K562 (cell line): ENCODE data around the gene HSD11B1L. TPM values are rescaled to one million over a fixed set of nuclear protein-coding genes. Genes with fewer than 3 reads are reported as not detected.

Source experiments
- BRCA1 ChIP-seq, 2 experiments: fragments of 450-650 bp in 1 of 2; sonication (generic) in 1 of 2; formaldehyde crosslinking in 1 of 2; IDR thresholded peaks; 2 replicates each; pipeline versions ENCODE4 v1.5.0 to v1.6.1; 2017 to 2020; ENCODE audit warnings: mild to moderate bottlenecking in 1 of 2, missing genetic modification reagents in 1 of 2
- CHD4 ChIP-seq: fragments of 200-600 bp; sonication (generic); IDR thresholded peaks from 3 replicates; pipeline ENCODE4 v1.6.1; 2012; ENCODE audit warnings: low read depth, mild to moderate bottlenecking, mixed read lengths, low read length, inconsistent platforms; ENCODE audit not compliant: insufficient read depth, insufficient replicate concordance, poor library complexity, severe bottlenecking
- DACH1 ChIP-seq: fragments of 450-650 bp; IDR thresholded peaks from 2 replicates; pipeline ENCODE4 v1.6.1; 2018; ENCODE audit not compliant: partially characterized antibody
- EHMT2 ChIP-seq: fragments of 450-650 bp; IDR thresholded peaks from 2 replicates; pipeline ENCODE4 v1.6.1; 2018; ENCODE audit warnings: antibody characterized with exemption
- MAZ ChIP-seq, 2 experiments: fragments of 450-650 bp in 1 of 2; sonication (generic) in 1 of 2; formaldehyde crosslinking; IDR thresholded peaks in 1 of 2; conservative IDR thresholded peaks in 1 of 2; 2 replicates each; pipeline versions ENCODE4 v1.4.0 to v1.5.0; 2020; ENCODE audit warnings: mild to moderate bottlenecking in 1 of 2, missing genetic modification reagents in 1 of 2
- MEF2D ChIP-seq: conservative IDR thresholded peaks from 2 replicates; pipeline ENCODE4 v1.6.1; 2016; ENCODE audit warnings: low read depth, missing genetic modification characterization, missing compliant biosample characterization
- MTA1 ChIP-seq: fragments of 450-650 bp; IDR thresholded peaks from 2 replicates; pipeline ENCODE4 v1.6.1; 2017; ENCODE audit warnings: borderline replicate concordance
- NCOA4 ChIP-seq: fragments of 450-650 bp; IDR thresholded peaks from 2 replicates; pipeline ENCODE4 v1.6.1; 2018; ENCODE audit warnings: mild to moderate bottlenecking; ENCODE audit not compliant: partially characterized antibody
- OTX1 ChIP-seq: fragments of 450-650 bp; formaldehyde crosslinking; IDR thresholded peaks from 2 replicates; pipeline ENCODE4 v1.4.0; 2022; ENCODE audit warnings: mild to moderate bottlenecking
- PRPF4 ChIP-seq: fragments of 200-400 bp; formaldehyde crosslinking; IDR thresholded peaks from one replicate; pipeline ENCODE4 v1.6.1; 2017; ENCODE audit warnings: low read length, low read depth, mild to moderate bottlenecking; ENCODE audit not compliant: insufficient read depth, poor library complexity, severe bottlenecking
- RBM17 ChIP-seq: fragments of 200-400 bp; formaldehyde crosslinking; IDR thresholded peaks from 2 replicates; pipeline ENCODE4 v1.6.1; 2017; ENCODE audit warnings: low read depth, mild to moderate bottlenecking, low read length, borderline replicate concordance
- SMARCA5 ChIP-seq: fragments of 450-650 bp; IDR thresholded peaks from 2 replicates; pipeline ENCODE4 v1.6.1; 2016
- TFAM ChIP-seq: fragments of 250-450 bp; sonication (Bioruptor Pico); conservative IDR thresholded peaks from 2 replicates; pipeline ENCODE4 v1.5.0; 2021; ENCODE audit warnings: mild to moderate bottlenecking, moderate library complexity
- U2AF1 ChIP-seq: fragments of 200-400 bp; formaldehyde crosslinking; optimal IDR thresholded peaks from 2 replicates; pipeline ENCODE3; 2017; ENCODE audit warnings: mild to moderate bottlenecking, low read depth, low read length, moderate library complexity
- ZNF224 ChIP-seq: sonication (generic); formaldehyde crosslinking; IDR thresholded peaks from 2 replicates; pipeline ENCODE4 v1.8.0; 2022; ENCODE audit warnings: mild to moderate bottlenecking, missing genetic modification reagents
- ZNF24 ChIP-seq: fragments of 450-650 bp; IDR thresholded peaks from 2 replicates; pipeline ENCODE4 v1.6.1; 2016
- ZNF395 ChIP-seq: fragments of 200-800 bp; sonication (Bioruptor generic); IDR thresholded peaks from 2 replicates; pipeline ENCODE4 v1.6.1; 2017; ENCODE audit warnings: missing genetic modification characterization, missing compliant biosample characterization
- ZNF609 ChIP-seq: sonication (generic); formaldehyde crosslinking; IDR thresholded peaks from 2 replicates; pipeline ENCODE4 v1.8.1; 2023; ENCODE audit warnings: missing genetic modification reagents, mild to moderate bottlenecking, borderline replicate concordance
- ZNF76 ChIP-seq: fragments of 250-450 bp; sonication (Bioruptor Pico); IDR thresholded peaks from 2 replicates; pipeline ENCODE4 v1.4.0; 2020; ENCODE audit warnings: mild to moderate bottlenecking, moderate library complexity, borderline replicate concordance
- ZSCAN29 ChIP-seq: fragments of 450-650 bp; IDR thresholded peaks from 2 replicates; pipeline ENCODE4 v1.6.1; 2017
- polyA plus RNA-seq, 8 experiments: library from polyadenylated mRNA; depleted of rRNA in 4 of 8; stranded (reverse) in 5 of 8; unstranded in 3 of 8; fragments of >200 nt; fragmentation: Nextera tagmentation in 2 of 8; fragmentation: Illumina TruSeq in 1 of 8; extraction: Ambion mirVana in 2 of 8; extraction: Trizol in 1 of 8; gene quantifications; 2 replicates each; pipeline versions ENCODE4 v1.2.1 to v1.2.3, GENCODE V29; 2011 to 2014; ENCODE audit warnings: inconsistent platforms in 1 of 8, missing spikeins in 1 of 8
- total RNA-seq, 7 experiments: library from RNA; depleted of rRNA in 6 of 7; stranded (reverse); fragments of >200 nt in 6 of 7; fragmentation: Illumina TruSeq in 2 of 7; extraction: Trizol in 2 of 7; gene quantifications; 2 replicates each; pipeline versions ENCODE4 v1.2.1 to v1.2.3, GENCODE V29; 2011 to 2021; ENCODE audit warnings: low replicate concordance in 1 of 7

HSD11B1L gene
- total and polyA plus RNA-seq, 9 of the 15 experiments (the other 6 are each of a cell fraction or from before 2014, with no cell fraction given): 0.31 to 7.7 (median 2.3) TPM

- peak; percentile 81 for TF ChIP-seq U2AF1
- no peak for TF ChIP-seq DACH1
- no peak for TF ChIP-seq CHD4
- no peak for TF ChIP-seq BRCA1 (IDR thresholded peaks at IDR 0.05)
- TF ChIP-seq BRCA1 (CRISPR knock-in tag; IDR thresholded peaks at IDR 0.05): 0 out of 2 replicates have a peak, but pooled peaks have one; percentile 63
- TF ChIP-seq EHMT2: no peak
- no peak for TF ChIP-seq MEF2D
- peak; percentile 82; the same call in 1 of the 2 replicates for TF ChIP-seq ZNF609
- peak; percentile 96 for TF ChIP-seq PRPF4
- TF ChIP-seq ZNF76 (CRISPR knock-in tag): no peak; the same call in 1 of the 2 replicates
- no peak for TF ChIP-seq ZNF24
- no peak for TF ChIP-seq TFAM
- TF ChIP-seq MAZ (CRISPR knock-in tag; conservative IDR thresholded peaks at IDR 0.05 in 1 of 2, IDR thresholded peaks at IDR 0.05 in 1 of 2): peak; percentile 80 to 87
- no peak for TF ChIP-seq OTX1 (CRISPR knock-in tag)
- TF ChIP-seq RBM17: no peak
- no peak for TF ChIP-seq MTA1
- no peak for TF ChIP-seq ZNF224 (CRISPR knock-in tag)
- 0 out of 2 replicates have a peak, but pooled peaks have one; percentile 80 for TF ChIP-seq ZSCAN29
- no peak for TF ChIP-seq ZNF395 (CRISPR knock-in tag)
- TF ChIP-seq NCOA4: no peak
- no peak for TF ChIP-seq SMARCA5
Observed at GRCh38 chr19:5690125-5690954, 9.5 kb downstream of the HSD11B1L start, which contains the start of gene RPL36 (continued).
